Subcutaneous adipose tissue (tissue), 4 donors: ENCODE measurements around the gene XYLT1. TPM values are rescaled to one million over a fixed set of nuclear protein-coding genes. Genes with fewer than 3 reads are reported as not detected.

Experiments
- CTCF ChIP-seq: fragments of 450-650 bp; IDR thresholded peaks from one replicate; pipeline ENCODE4 v1.5.1; 2016; ENCODE audit warnings: low read depth, mild to moderate bottlenecking, control low read depth, antibody characterized with exemption, moderate library complexity
- total RNA-seq, 4 donors: library from RNA; depleted of rRNA; stranded (reverse); fragments of >200 nt; gene quantifications; one replicate each; pipeline ENCODE4 v1.1.0, GENCODE V29; 2016

XYLT1 gene
- total RNA-seq, 4 donors from 2014 or later = 21.7 to 27.5 (median 26.1) TPM

- TF ChIP-seq CTCF = no peak
Observed at GRCh38 chr16:17293813-17294558, 176.8 kb downstream of the XYLT1 start.

DNA sequence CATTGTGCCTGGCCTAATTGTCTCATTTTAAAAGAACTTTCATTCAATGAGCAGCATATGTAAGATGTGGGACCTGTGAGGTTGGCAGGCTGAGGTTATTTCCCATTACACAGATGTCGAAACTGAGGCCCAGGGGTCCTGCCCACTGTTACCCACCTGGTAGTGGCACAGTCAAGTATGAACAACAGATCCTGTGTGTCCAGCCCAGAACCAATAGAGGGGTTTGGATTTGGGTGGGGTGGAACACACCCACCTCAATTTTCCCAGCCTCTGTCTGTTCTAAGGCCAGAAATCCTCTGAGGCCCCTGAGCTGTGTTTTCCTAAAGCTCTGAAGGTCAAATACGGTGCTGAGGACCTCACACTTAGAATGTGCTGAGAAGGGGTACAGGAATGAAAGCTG lies 179.5 kb downstream of the XYLT1 start:
- TF ChIP-seq CTCF = no peak

GRCh38 chr16:17289674-17290635 lies 180.8 kb downstream of the XYLT1 start:
- TF ChIP-seq CTCF = no peak

GRCh38 chr16:17289050-17289449 lies 181.7 kb downstream of the XYLT1 start:
- no peak for TF ChIP-seq CTCF

GRCh38 chr16:17287166-17287800 lies 183.5 kb downstream of the XYLT1 start:
- no peak for TF ChIP-seq CTCF

DNA sequence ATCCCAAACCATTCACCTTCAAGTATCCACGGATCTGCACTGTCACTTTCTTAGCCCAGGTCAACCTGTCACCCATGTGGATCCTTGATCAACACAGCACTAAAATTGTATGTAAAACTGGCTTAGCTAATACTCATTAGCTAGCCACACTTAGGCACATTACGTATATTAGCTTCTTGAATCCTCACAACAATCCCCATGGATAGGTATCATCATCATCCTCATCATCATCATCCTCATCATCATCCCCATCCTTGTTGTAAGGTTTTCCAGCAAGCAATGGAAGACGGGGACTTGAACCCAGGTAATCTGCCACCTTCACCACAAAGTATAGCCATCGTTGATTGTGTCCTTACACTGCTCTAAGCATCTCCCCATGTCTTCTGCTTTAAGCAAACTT lies 184.3 kb downstream of the XYLT1 start:
- TF ChIP-seq CTCF = no peak

GRCh38 chr16:17283016-17283415 lies 187.7 kb downstream of the XYLT1 start:
- no peak for TF ChIP-seq CTCF
